ENCODE measurements around the gene PCDHB2.
A peak's percentile ranks its signal among the peaks of the same experiment; 100 is the strongest.
"Not testable (repeated sequence)": the region's sequence is repeated elsewhere in the genome, so short reads cannot be mapped to it uniquely, and the experiment has no call there.

PCDHB2 gene

GRCh38 chr5:141094481-141095262, at the start of gene PCDHB2:
PCDHB2 (plus strand) TSS chr5:141094615; CDS start chr5:141094791, 176 bp downstream.
- no peak for DNase-seq (ENCODE audit: low spot score)

GRCh38 chr5:141050622-141051520, 43.5 kb upstream of the PCDHB2 start, which contains the start of gene PCDHB1:
PCDHB1 (plus strand) TSS chr5:141051374; CDS start chr5:141051471, 97 bp downstream.
- no peak for DNase-seq (ENCODE audit: low spot score)

DNA sequence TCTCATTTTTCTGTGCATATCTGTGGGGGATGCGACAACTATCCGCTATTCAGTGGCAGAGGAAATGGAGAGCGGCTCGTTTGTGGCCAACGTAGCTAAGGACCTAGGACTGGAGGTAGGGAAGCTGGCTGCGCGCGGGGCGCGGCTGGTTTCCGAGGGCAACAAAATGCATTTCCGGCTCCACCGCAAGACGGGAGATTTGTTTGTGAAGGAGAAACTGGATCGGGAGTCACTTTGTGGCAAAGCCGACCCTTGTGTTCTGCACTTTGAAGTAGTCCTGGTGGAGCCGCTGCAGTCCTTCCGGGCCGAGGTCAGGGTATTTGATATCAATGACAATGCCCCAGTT, 42.9 kb upstream of the PCDHB2 start:
- no peak for DNase-seq (ENCODE audit: low spot score)

DNA sequence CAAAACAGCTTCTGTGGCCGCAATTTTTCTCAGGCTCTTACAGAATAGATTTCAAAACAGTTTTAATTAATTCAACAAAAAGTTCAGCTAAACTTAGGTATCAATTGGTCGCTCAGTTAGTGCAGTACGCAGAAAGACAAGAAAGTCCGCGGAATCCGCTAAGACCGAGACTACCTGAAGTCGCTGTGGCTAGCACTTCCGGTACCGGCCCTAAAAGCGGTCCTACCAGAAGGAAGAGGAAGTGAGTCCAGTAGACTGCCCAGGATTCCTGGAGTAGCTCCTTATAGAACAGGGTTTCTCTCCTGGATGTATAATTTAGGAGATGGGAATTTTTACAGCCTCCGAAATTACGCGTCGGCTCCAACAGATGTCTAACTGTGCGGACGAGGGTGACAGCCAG, 16.6 kb upstream of the PCDHB2 start:
- DNase-seq (ENCODE audit: low spot score) = no peak

GRCh38 chr5:141082228-141082627, 12.2 kb upstream of the PCDHB2 start:
- no peak for DNase-seq (ENCODE audit: low spot score)

GRCh38 chr5:141084487-141084989, 9.9 kb upstream of the PCDHB2 start:
- DNase-seq (ENCODE audit: low spot score) = peak; percentile 83

GRCh38 chr5:141095263-141095641, 837 bp downstream of the PCDHB2 start:
- DNase-seq (ENCODE audit: low spot score) = no peak

DNA sequence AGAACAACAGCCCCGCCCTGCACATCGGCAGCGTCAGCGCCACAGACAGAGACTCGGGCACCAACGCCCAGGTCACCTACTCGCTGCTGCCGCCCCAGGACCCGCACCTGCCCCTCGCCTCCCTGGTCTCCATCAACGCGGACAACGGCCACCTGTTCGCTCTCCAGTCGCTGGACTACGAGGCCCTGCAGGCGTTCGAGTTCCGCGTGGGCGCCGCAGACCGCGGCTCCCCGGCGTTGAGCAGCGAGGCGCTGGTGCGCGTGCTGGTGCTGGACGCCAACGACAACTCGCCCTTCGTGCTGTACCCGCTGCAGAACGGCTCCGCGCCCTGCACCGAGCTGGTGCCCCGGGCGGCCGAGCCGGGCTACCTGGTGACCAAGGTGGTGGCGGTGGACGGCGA, 1.8 kb downstream of the PCDHB2 start:
- DNase-seq (ENCODE audit: low spot score) = not testable (repeated sequence)

DNA sequence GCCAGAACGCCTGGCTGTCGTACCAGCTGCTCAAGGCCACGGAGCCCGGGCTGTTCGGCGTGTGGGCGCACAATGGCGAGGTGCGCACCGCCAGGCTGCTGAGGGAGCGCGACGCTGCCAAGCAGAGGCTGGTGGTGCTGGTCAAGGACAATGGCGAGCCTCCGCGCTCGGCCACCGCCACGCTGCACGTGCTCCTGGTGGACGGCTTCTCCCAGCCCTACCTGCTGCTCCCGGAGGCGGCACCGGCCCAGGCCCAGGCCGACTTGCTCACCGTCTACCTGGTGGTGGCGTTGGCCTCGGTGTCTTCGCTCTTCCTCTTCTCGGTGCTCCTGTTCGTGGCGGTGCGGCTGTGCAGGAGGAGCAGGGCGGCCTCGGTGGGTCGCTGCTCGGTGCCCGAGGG, 2.2 kb downstream of the PCDHB2 start:
- DNase-seq (ENCODE audit: low spot score) = not testable (repeated sequence)

GRCh38 chr5:141100243-141100805, 5.9 kb downstream of the PCDHB2 start, which contains the start of gene PCDHB3:
PCDHB3 (plus strand) TSS chr5:141100473; CDS start chr5:141100650, 177 bp downstream.
- DNase-seq (ENCODE audit: low spot score) = no peak

GRCh38 chr5:141101059-141101458, 6.6 kb downstream of the PCDHB2 start:
- DNase-seq (ENCODE audit: low spot score) = no peak

- DNase-seq (ENCODE audit: low spot score) = not testable (repeated sequence)
Measured at GRCh38 chr5:141102070-141102469, 7.7 kb downstream of the PCDHB2 start.

- DNase-seq (ENCODE audit: low spot score) = not testable (repeated sequence)
Measured at GRCh38 chr5:141102471-141102870, 8.1 kb downstream of the PCDHB2 start.

DNA sequence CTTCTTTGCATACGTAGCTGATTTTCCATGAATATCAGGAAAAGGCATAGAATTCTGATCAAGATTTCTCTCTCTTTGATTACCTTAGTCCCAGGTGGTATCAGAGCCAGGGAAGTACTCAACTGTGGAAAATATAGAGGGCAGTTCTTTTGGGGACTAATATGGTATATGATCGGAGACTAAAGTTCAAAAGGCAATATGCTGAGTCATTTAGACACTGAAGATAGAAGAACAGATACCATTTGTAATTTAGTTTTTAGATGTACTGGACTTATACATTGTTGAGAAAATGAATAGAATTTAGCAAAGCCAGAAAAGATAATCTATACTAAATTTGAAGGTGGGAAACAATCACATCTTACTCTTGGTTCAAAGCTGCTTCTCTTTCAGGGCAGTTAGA, 10.9 kb downstream of the PCDHB2 start:
- no peak for DNase-seq (ENCODE audit: low spot score)

DNA sequence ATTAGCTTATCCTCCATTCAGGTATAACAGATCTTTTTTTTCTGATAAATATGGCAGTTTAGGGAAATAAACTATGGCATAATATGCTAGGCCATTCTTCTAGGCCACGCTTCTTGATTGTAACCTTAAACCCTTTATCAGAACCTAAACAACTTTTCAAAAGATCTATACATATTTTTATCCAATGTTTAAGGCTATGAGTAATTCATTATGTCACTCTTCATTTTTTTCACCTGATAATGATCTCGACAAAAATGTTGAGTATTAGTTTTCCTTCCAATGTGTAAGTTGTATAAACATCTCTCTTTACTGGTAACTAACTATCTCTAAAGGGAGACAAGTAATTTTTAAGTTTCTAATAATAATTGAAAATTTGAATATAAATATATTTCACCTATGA, 24.8 kb downstream of the PCDHB2 start:
- DNase-seq (ENCODE audit: low spot score) = no peak

- no peak for DNase-seq (ENCODE audit: low spot score)
Measured at GRCh38 chr5:141121563-141121962, 27.1 kb downstream of the PCDHB2 start, which contains the start of gene PCDHB4. PCDHB4 (plus strand) TSS chr5:141121818; CDS start chr5:141121999, 181 bp downstream.

GRCh38 chr5:141121985-141122384, 27.6 kb downstream of the PCDHB2 start:
- no peak for DNase-seq (ENCODE audit: low spot score)

GRCh38 chr5:141123396-141124135, 29.2 kb downstream of the PCDHB2 start:
- not testable (repeated sequence) for DNase-seq (ENCODE audit: low spot score)

- no peak for DNase-seq (ENCODE audit: low spot score)
Measured at GRCh38 chr5:141127305-141127704, 32.9 kb downstream of the PCDHB2 start.

GRCh38 chr5:141135030-141135717, 40.8 kb downstream of the PCDHB2 start, which contains the start of gene PCDHB5:
PCDHB5 (plus strand) TSS chr5:141135206; CDS start chr5:141135435, 229 bp downstream.
- DNase-seq (ENCODE audit: low spot score) = no peak
